ENCODE results near the gene GMCL2. TPM values are rescaled to one million over a fixed set of nuclear protein-coding genes. Genes with fewer than 3 reads are reported as not detected.
A peak's percentile ranks its signal among the peaks of the same experiment; 100 is the strongest.

Gene GMCL2
- total RNA-seq, 1 donor from 2014 or later = not detected

- no peaks in the 10 kb centered on the region for H3K4me1 ChIP-seq
- no peak for DNase-seq
- no peak overlapping the region for H3K27ac ChIP-seq
- no peak overlapping the region for H3K4me3 ChIP-seq
- no peaks in the 10 kb centered on the region for H3K27me3 ChIP-seq
- H3K9me3 ChIP-seq = no peaks in the 10 kb centered on the region
- intact Hi-C loops (cut with DNase I) = no loop called here
- H3K36me3 ChIP-seq = peaks cover 78% of the 10 kb centered on the region
- no peak for TF ChIP-seq CTCF (IDR thresholded peaks at IDR 0.05)
- ATAC-seq = no peak
These were observed 31.7 kb upstream of the GMCL2 start for GRCh38 chr5:178218827-178219226.

- Histone ChIP-seq H3K4me1 (no peaks in the 10 kb centered on the region), H3K4me3 (no peak overlapping the region), H3K36me3 (peaks cover 82% of the 10 kb centered on the region), H3K9me3 (no peaks in the 10 kb centered on the region), H3K27ac (no peak overlapping the region), H3K27me3 (no peaks in the 10 kb centered on the region)
- no peak for ATAC-seq
- TF ChIP-seq CTCF (IDR thresholded peaks at IDR 0.05) = no peak
- intact Hi-C loops (cut with DNase I) = no loop called here
- DNase-seq = no peak
These were observed 31.1 kb upstream of the GMCL2 start for GRCh38 chr5:178218237-178218776.

GRCh38 chr5:178216779-178217178 is 29.6 kb upstream of the GMCL2 start:
- DNase-seq (no peak), ATAC-seq (no peak)
- Histone ChIP-seq H3K4me3 (no peak overlapping the region), H3K9me3 (no peaks in the 10 kb centered on the region), H3K36me3 (peaks cover 91% of the 10 kb centered on the region), H3K27ac (no peak overlapping the region), H3K4me1 (no peaks in the 10 kb centered on the region), H3K27me3 (no peaks in the 10 kb centered on the region)
- intact Hi-C loops (cut with DNase I) = no loop called here
- TF ChIP-seq CTCF (IDR thresholded peaks at IDR 0.05) = no peak

- H3K36me3 ChIP-seq = peaks cover 91% of the 10 kb centered on the region
- intact Hi-C loops (cut with DNase I) = no loop called here
- no peak overlapping the region for H3K4me3 ChIP-seq
- no peaks in the 10 kb centered on the region for H3K27me3 ChIP-seq
- no peaks in the 10 kb centered on the region for H3K9me3 ChIP-seq
- H3K27ac ChIP-seq = no peak overlapping the region
- no peak for TF ChIP-seq CTCF (IDR thresholded peaks at IDR 0.05)
- ATAC-seq (peak; percentile 14), DNase-seq (no peak)
- H3K4me1 ChIP-seq = no peaks in the 10 kb centered on the region
These were observed 28.9 kb upstream of the GMCL2 start for GRCh38 chr5:178216088-178216534.

- no peak for TF ChIP-seq CTCF (IDR thresholded peaks at IDR 0.05)
- Histone ChIP-seq H3K4me3 (no peak overlapping the region), H3K27ac (no peak overlapping the region), H3K27me3 (no peaks in the 10 kb centered on the region), H3K9me3 (no peaks in the 10 kb centered on the region), H3K4me1 (no peaks in the 10 kb centered on the region), H3K36me3 (peaks cover 91% of the 10 kb centered on the region)
- ATAC-seq (peak; percentile 23), DNase-seq (no peak)
- intact Hi-C loops (cut with DNase I) = no loop called here
These were observed 28.3 kb upstream of the GMCL2 start for GRCh38 chr5:178215280-178216002.

Measured in upper lobe of right lung (tissue), 1 donor.